Peyer's patch (tissue), 4 donors: ENCODE data around the gene ZNF414. TPM values are rescaled to one million over a fixed set of nuclear protein-coding genes. Genes with fewer than 3 reads are reported as not detected.
A peak's percentile ranks its signal among the peaks of the same experiment; 100 is the strongest.

Experiments used
- DNase-seq, 3 donors: peaks; one replicate each; pipeline ENCODE4 v3.0.0-alpha.2; 2017 to 2019
- H3K27ac ChIP-seq, 4 donors: fragments of 200-600 bp; sonication (generic); one replicate each; pipeline ENCODE4 v1.5.1; 2016 to 2019
- H3K27me3 ChIP-seq, 2 donors: fragments of 200-600 bp; sonication (generic); one replicate each; pipeline ENCODE4 v1.5.1; 2019
- H3K36me3 ChIP-seq, 3 donors: fragments of 200-600 bp; sonication (generic); one replicate each; pipeline ENCODE4 v1.5.1; 2016 to 2019
- H3K4me1 ChIP-seq, 4 donors: fragments of 200-600 bp; sonication (generic); one replicate each; pipeline ENCODE4 v1.5.1; 2016 to 2019
- H3K4me3 ChIP-seq, 4 donors: fragments of 200-600 bp; sonication (generic); 1 replicate in 3 of 4; 2 replicates in 1 of 4; pipeline ENCODE4 v1.5.1; 2016 to 2019; ENCODE audit warnings: mild to moderate bottlenecking in 1 of 4
- H3K9me3 ChIP-seq, 4 donors: fragments of 200-600 bp; sonication (generic); one replicate each; pipeline ENCODE4 v1.5.1; 2016 to 2019; ENCODE audit warnings: mild to moderate bottlenecking in 1 of 4
- POLR2A ChIP-seq, 2 donors: fragments of 450-650 bp; IDR thresholded peaks; one replicate each; pipeline ENCODE4 v1.5.1; 2017; ENCODE audit warnings: antibody characterized with exemption in 2 of 2, mild to moderate bottlenecking in 2 of 2, moderate library complexity in 2 of 2
- total RNA-seq, 4 donors: library from RNA; depleted of rRNA; stranded (reverse); fragments of >200 nt; gene quantifications; one replicate each; pipeline ENCODE4 v1.1.0, GENCODE V29; 2016
- TF ChIP-seq, protein P1 (sequence below), 6 experiments: fragments of 450-650 bp in 4 of 6; fragments of 200-600 bp in 2 of 6; sonication (generic) in 1 of 6; IDR thresholded peaks; one replicate each; pipeline ENCODE4 v1.5.1; 2017 to 2019; ENCODE audit warnings: antibody characterized with exemption in 6 of 6, mild to moderate bottlenecking in 3 of 6, moderate library complexity in 1 of 6

ZNF414 gene
- total RNA-seq, 4 donors from 2014 or later = 12.4 to 45.2 (median 24.1) TPM

DNA sequence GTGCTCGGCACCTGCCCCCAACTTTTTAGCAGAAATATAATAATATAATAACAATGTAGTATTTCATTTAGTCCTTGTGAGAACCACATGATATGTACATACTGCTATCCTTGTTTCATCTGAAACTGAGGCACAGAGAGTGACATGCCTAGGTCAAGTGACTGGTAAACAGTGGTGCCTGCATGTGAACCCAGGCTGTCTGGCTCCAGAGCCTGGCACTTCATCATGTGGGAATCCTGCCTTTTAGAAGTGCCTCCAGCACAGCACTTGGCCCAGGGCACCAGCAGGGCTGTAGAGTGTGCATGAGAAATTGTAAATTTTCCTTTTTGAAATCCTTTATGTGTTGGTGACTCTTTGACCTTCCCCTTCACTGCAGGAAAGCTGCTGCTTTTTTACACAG is 39.0 kb downstream of the ZNF414 start:
- Histone ChIP-seq H3K27ac (peak overlapping the region in 2 of 4 donors; percentile 3 to 71), H3K27me3 (no peaks in the 10 kb centered on the region), H3K4me3 (no peak overlapping the region), H3K4me1 (peaks cover 0 to 10% (median 0%) of the 10 kb centered on the region in 4 donors), H3K9me3 (no peaks in the 10 kb centered on the region), H3K36me3 (peaks cover 0 to 90% (median 0%) of the 10 kb centered on the region in 3 donors)
- TF ChIP-seq POLR2A (IDR thresholded peaks at IDR 0.05) = no peak
- TF ChIP-seq, protein P1, sequence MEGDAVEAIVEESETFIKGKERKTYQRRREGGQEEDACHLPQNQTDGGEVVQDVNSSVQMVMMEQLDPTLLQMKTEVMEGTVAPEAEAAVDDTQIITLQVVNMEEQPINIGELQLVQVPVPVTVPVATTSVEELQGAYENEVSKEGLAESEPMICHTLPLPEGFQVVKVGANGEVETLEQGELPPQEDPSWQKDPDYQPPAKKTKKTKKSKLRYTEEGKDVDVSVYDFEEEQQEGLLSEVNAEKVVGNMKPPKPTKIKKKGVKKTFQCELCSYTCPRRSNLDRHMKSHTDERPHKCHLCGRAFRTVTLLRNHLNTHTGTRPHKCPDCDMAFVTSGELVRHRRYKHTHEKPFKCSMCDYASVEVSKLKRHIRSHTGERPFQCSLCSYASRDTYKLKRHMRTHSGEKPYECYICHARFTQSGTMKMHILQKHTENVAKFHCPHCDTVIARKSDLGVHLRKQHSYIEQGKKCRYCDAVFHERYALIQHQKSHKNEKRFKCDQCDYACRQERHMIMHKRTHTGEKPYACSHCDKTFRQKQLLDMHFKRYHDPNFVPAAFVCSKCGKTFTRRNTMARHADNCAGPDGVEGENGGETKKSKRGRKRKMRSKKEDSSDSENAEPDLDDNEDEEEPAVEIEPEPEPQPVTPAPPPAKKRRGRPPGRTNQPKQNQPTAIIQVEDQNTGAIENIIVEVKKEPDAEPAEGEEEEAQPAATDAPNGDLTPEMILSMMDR (IDR thresholded peaks at IDR 0.05) = no peak
- DNase-seq = peak in 1 of 3 donors; percentile 27

DNA sequence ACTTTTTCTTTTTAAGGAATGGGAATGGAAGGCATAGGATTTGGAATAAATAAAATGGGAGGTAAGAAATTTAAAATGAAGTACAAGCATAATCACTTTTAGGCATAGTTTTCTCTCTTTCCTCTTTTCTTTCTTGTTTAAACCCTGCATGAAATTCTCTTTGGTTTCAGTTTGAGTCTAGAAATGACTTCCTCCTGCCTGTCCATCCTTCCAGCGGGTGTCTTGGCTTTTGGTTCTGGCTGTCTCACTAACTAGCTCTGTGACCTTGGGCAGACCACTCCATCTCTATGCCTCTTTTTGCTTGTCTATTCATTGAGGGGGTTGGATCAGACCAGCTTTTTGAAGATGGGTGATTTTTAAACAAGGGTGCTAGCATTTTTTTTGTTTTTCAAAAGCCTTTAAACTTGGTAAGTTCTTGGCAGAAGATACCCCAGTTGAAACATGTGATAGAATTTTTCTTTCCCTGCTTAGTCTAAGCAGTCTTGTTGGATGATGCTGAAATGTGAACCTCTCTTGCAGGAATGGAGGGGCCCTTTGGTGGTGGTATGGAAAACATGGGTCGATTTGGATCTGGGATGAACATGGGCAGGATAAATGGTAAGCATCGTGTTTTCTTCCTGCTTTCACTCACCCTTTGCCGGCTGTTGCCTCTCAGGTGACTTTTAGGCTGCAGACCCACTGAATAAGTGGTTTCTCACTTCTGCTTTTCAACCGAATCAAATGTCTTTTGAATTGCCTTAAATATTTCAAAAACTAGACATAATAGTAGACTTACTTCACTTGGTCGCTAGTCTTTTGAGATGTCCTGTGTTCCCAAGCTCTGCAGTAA is 40.1 kb downstream of the ZNF414 start:
- peak in 2 of 3 donors; percentile 45 to 46 for DNase-seq
- H3K27me3 ChIP-seq = no peaks in the 10 kb centered on the region
- H3K36me3 ChIP-seq = peaks cover 0 to 96% (median 0%) of the 10 kb centered on the region in 3 donors
- no peaks in the 10 kb centered on the region for H3K9me3 ChIP-seq
- H3K4me3 ChIP-seq = peak overlapping the region in 1 of 4 donors; percentile 6
- H3K4me1 ChIP-seq = peaks cover 0 to 10% (median 0%) of the 10 kb centered on the region in 4 donors
- H3K27ac ChIP-seq = peak overlapping the region in 2 of 4 donors; percentile 7 to 71
- TF ChIP-seq, protein P1 (IDR thresholded peaks at IDR 0.05) = no peak
- TF ChIP-seq POLR2A (IDR thresholded peaks at IDR 0.05) = no peak

DNA sequence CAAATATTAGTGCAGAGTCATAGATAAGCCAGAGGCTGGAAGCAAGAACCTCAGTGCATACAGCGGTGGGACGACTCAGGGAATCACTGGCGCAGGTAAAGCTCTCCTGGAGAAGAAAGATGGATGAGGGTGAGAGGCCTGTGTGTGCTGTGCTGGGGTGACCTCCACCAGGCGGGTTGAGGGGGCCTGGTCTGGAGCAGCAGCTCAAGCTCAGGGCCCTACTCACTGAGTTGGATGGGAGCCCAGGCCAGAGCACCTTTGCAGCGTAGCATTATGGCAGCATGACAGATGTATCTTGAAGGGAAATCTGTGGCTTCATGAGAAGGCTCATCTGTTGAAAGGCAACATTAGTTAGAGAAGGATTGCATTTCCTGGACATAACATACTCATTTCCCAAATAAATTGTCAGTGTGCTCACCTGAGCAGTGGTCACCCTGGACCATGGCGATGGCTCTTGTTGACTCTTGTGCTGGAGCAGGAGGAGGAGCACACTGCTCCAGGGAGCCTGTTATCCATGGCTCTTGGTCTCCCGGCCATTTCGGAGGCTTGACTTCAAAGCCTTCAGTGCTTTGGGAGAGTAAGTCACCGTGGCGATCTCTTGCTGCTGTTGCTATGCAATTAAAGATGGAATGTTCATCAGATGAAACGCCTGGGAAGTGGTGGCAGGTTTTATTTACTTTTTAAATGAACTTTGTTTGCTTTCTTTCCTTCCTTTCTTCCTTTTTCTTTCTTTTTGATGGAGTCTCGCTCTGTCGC is 44.2 kb downstream of the ZNF414 start:
- Histone ChIP-seq H3K9me3 (no peaks in the 10 kb centered on the region), H3K27ac (no peak overlapping the region), H3K4me1 (peaks cover 0 to 10% (median 0%) of the 10 kb centered on the region in 4 donors), H3K4me3 (no peak overlapping the region), H3K27me3 (no peaks in the 10 kb centered on the region), H3K36me3 (peaks cover 0 to 97% (median 0%) of the 10 kb centered on the region in 3 donors)
- peak in 1 of 3 donors; percentile 40 for DNase-seq
- no peak for TF ChIP-seq POLR2A (IDR thresholded peaks at IDR 0.05)
- TF ChIP-seq, protein P1 (IDR thresholded peaks at IDR 0.05) = no peak

DNA sequence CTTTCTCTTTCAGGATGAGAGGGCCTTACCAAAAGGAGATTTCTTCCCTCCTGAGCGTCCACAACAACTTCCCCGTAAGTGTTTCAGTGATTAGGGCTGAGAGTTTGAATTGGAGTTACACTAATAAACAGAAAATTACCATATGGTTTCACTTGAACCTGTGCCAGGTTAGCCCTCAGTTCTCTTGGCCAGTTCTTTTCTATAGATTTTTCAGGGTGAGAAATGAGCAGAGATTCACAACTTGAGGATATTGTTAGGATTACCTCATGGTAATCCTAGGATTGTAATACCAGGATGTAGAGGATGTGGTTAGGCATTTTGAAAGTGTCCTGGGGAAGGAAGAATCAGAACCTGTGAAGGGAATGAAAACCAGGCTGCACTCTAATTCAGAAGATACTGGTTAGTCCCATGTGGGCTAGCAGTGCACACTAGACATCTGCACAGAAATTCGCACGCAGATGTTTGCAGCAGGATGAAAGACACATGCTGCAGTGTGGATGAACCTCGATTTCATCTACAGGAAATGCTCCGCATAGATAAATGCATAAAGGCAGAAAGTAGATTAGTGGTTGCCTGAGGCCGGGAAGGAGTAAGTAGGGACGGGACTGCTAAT is 45.1 kb downstream of the ZNF414 start:
- Histone ChIP-seq H3K4me3 (no peak overlapping the region), H3K9me3 (no peaks in the 10 kb centered on the region), H3K36me3 (peaks cover 0 to 97% (median 0%) of the 10 kb centered on the region in 3 donors), H3K27me3 (no peaks in the 10 kb centered on the region), H3K27ac (no peak overlapping the region), H3K4me1 (peaks cover 0 to 6% (median 0%) of the 10 kb centered on the region in 4 donors)
- TF ChIP-seq, protein P1 (IDR thresholded peaks at IDR 0.05) = no peak
- TF ChIP-seq POLR2A (IDR thresholded peaks at IDR 0.05) = no peak
- no peak for DNase-seq

DNA sequence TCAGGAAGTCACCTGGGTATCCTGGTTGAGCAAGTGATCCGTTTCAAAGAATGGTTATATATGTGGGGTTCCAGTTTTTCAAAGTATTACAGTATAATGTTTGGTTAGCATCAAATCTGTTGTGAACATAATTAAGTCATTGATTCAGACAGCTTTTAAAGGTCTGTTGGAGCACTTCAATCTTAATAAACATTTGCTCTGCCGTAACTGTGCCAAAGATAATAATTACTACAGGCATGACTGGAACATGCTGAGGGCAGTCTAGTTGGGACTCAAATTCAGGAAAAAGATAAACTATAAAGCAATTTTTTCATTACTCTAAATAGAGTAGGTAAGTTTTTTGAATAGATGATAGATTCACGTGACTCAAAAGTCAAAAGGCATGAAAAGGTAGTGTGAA is 45.8 kb downstream of the ZNF414 start:
- Histone ChIP-seq H3K36me3 (peaks cover 0 to 100% (median 0%) of the 10 kb centered on the region in 3 donors), H3K27ac (no peak overlapping the region), H3K4me1 (peaks cover 0 to 2% (median 0%) of the 10 kb centered on the region in 4 donors), H3K27me3 (no peaks in the 10 kb centered on the region), H3K9me3 (no peaks in the 10 kb centered on the region), H3K4me3 (no peak overlapping the region)
- DNase-seq = no peak
- TF ChIP-seq POLR2A (IDR thresholded peaks at IDR 0.05) = no peak
- TF ChIP-seq, protein P1 (IDR thresholded peaks at IDR 0.05) = no peak
